ENCODE measurements around the gene KCNG2.

The KCNG2 gene

DNA sequence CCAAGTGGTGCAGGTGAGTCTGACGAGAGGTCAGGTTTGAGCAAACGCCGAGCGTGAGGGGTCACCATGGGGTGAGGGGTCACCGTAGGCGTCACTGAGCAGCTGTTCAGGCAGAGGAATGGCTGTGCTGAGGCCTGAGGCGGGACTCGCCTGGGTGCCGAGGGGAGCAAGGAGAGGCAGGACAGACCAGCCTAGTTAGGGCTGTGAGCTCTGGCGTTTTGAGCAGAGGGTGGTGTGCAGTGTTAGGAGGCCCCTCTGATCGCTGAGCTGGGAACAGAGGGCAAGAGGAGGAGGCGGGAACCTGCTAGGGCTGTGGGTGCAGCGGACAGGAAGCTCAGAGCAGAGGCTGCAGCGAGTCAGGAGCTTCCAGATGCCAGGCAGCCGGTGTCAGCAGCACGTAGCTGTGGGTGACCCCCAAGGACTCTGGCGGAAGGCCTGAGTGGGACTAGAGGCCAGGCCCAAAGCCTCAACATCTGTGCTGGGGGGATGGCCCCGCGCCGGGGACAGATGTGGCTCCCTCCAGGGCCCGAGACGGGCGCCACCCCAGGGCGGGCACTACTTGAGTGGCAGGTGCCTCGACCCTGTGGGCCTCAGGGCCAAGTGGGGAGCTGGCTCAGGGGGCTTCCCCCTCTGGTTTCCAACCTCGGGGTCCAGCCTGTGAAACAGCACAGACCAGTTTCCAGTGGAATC is 55.7 kb downstream of the KCNG2 start:
- no peak overlapping the region for H3K4me3 ChIP-seq (replicated peaks; ENCODE audit: low read depth, low read length)
- TF ChIP-seq, protein P1, sequence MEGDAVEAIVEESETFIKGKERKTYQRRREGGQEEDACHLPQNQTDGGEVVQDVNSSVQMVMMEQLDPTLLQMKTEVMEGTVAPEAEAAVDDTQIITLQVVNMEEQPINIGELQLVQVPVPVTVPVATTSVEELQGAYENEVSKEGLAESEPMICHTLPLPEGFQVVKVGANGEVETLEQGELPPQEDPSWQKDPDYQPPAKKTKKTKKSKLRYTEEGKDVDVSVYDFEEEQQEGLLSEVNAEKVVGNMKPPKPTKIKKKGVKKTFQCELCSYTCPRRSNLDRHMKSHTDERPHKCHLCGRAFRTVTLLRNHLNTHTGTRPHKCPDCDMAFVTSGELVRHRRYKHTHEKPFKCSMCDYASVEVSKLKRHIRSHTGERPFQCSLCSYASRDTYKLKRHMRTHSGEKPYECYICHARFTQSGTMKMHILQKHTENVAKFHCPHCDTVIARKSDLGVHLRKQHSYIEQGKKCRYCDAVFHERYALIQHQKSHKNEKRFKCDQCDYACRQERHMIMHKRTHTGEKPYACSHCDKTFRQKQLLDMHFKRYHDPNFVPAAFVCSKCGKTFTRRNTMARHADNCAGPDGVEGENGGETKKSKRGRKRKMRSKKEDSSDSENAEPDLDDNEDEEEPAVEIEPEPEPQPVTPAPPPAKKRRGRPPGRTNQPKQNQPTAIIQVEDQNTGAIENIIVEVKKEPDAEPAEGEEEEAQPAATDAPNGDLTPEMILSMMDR (IDR thresholded peaks at IDR 0.05; ENCODE audit: low read length, missing control alignments): no peak
- DNase-seq (ENCODE audit: low read depth): no peak

DNA sequence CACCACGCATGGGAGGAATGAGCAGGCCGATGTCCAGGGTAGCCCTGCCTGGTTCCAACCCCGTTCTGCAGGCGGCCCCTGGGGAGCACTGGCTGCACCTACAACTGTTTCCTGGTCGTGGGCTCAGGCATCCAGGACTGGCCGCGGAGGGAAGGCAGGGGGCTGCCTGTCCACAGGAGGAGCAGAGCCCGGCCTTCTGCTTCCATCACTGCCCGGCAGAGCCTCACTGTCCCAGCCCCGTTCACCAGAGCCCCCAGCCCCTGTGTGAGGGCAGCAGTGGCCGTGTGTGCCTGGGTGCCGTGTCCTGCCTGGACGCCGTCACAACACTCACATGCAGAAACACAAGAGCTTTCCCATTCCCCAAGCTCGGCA is 56.2 kb downstream of the KCNG2 start:
- TF ChIP-seq, protein P1 (IDR thresholded peaks at IDR 0.05; ENCODE audit: low read length, missing control alignments): no peak
- H3K4me3 ChIP-seq (replicated peaks; ENCODE audit: low read depth, low read length): no peak overlapping the region

DNA sequence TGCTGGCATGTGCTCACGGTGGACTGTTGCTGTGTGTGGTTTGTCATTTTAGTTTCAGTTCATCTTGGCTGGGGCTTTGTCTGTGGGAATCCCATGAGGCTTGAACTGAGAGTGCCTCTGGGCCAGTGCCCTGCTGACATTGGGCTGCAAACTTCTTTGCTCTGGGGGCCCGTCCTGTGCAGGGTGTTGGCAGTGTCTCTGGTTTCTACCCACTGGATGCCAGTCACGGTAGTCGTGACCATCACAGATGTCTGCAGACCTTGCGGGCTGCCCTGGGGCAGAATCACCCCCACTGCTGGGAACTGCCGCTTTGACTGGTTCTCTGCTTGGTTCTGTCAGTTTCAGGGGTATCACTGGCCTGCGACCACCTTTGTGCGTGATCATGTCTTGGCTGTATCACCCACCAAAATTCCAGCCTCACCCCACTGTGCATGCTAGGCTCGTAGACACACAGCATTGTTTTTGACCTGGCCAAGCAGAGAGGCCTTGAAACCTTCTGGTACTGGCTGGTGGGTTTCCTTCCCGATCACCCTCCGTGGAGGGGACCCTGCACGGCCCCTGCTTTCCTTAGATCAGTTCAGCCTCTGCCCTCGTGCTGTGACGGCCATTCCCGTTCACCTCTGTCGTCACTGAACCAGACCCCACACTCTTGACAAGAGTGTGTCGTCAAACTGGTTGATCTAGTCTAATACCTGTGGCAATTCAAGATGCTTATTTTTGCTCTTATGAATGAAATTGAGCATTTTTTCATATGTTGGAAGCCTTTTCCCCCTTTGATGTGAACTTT is 57.6 kb downstream of the KCNG2 start:
- no peak for DNase-seq (ENCODE audit: low read depth)
- TF ChIP-seq, protein P1 (IDR thresholded peaks at IDR 0.05; ENCODE audit: low read length, missing control alignments): no peak
- H3K4me3 ChIP-seq (replicated peaks; ENCODE audit: low read depth, low read length): no peak overlapping the region

More for the DNA sequence above, 56.2 kb downstream of the KCNG2 start:
- no peak for DNase-seq (ENCODE audit: low read depth)

DNA sequence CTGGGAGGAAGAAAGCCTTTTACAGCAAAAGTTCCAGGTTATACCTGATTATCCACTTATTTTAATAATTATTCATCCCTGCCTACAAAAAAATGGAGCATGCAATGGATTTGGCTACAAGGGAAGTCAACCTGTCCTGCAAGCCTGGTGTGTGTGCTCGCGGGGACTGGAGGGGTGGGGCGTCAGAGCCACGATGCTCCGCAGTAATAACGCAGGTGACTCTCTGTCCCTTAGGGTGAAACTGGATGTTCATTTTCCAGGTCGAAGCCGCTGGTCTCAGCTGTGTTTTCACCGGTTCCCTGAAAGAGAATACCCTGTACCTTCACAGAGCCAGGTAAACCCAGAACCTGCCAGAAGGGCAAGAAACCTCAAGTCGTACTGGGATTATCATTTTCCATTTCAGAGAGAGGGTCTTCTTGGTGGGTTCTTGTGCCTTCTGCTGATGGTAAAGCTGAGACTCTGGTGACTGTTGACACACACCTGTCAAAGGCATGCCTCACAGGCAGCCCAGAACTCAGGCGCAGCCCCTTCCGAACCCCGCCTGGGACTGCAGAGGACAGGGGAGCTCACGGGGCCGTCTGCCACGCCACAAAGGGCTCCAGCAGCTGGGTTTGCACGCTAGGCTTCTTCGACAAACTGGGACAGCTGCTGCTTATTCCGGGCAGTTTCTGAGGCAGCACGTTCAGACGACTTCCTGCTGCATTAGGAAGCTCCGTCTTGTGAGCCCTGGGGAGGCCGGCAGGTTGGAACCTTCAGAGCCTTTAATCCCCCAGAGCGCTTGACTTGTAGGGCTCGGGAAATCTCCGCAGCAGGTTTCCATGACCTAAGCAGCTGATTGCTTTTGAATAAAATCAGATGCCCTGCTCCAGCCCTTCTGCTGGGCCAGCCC is 58.6 kb downstream of the KCNG2 start:
- peak; percentile 41 for DNase-seq (ENCODE audit: low read depth)
- no peak overlapping the region for H3K4me3 ChIP-seq (replicated peaks; ENCODE audit: low read depth, low read length)
- TF ChIP-seq, protein P1 (IDR thresholded peaks at IDR 0.05; ENCODE audit: low read length, missing control alignments): no peak

DNA sequence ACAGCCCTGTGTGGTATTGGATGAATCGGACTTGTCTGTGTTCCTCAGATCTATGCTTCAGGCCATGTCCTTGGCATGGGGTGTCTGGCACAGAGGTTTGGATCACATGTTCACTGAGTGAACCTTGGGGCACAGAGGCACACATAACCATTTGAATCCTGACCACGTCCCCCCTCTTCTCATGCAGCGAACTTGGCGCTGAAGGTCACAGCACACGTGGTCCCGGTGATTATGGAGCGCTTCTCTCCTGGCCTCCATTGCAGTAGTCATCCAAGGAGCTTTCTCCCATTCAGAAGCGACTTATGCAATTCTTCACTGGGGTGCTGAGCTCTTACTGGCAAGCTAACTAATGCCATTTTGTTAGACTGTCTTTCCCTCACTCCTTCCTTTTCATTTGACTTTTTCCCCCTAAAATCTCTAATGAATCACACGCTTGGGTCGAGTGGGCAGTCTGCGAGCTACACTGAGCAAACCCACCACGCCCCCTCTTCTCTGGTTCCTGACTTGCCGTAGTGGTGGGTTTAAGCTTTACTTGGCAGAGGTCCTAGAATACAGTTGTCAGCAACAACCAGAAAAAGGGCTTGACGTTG is 59.4 kb downstream of the KCNG2 start:
- TF ChIP-seq, protein P1 (IDR thresholded peaks at IDR 0.05; ENCODE audit: low read length, missing control alignments): no peak
- H3K4me3 ChIP-seq (replicated peaks; ENCODE audit: low read depth, low read length): no peak overlapping the region
- DNase-seq (ENCODE audit: low read depth): peak; percentile 73

DNA sequence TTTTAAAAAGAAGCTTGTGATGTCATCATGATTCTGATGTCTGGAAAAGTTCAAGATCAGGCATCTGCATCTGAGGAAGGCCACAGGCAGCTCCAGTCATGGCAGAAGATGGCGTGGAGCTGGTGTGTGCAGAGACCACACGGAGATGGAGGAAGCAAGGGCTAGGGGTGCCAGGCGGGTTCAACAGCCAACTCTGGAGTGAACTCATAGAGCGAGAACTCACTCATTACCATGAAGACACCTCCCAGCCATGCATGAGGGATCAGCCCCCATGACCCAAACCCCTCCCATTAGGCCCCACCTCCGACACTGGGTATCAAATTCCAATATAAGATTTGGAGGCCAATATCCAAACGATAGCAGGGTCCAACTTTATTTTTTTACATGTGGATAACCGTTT is 61.6 kb downstream of the KCNG2 start:
- no peak overlapping the region for H3K4me3 ChIP-seq (replicated peaks; ENCODE audit: low read depth, low read length)
- no peak for DNase-seq (ENCODE audit: low read depth)
- TF ChIP-seq, protein P1 (IDR thresholded peaks at IDR 0.05; ENCODE audit: low read length, missing control alignments): no peak
